HG02678 (cell line): Measurements from ENCODE around the gene PABPN1.

ENCODE experiments used
- ATAC-seq: cut with Tn5 transposase; IDR thresholded peaks from one replicate; pipeline ENCODE4 v1.9.1; 2021; ENCODE audit warnings: mild to moderate bottlenecking, moderate library complexity; ENCODE audit not compliant: unreplicated experiment

The PABPN1 gene

GRCh38 chr14:23358042-23358441, 36.8 kb downstream of the PABPN1 start:
- ATAC-seq = no peak

- ATAC-seq = no peak
Measured at GRCh38 chr14:23358553-23359166, 37.4 kb downstream of the PABPN1 start.

GRCh38 chr14:23359167-23359626, 37.9 kb downstream of the PABPN1 start:
- ATAC-seq = no peak

GRCh38 chr14:23359722-23360447, 38.6 kb downstream of the PABPN1 start:
- ATAC-seq = no peak

- ATAC-seq = no peak
Measured at GRCh38 chr14:23360496-23360895, 39.2 kb downstream of the PABPN1 start.

GRCh38 chr14:23361320-23361719, 40.1 kb downstream of the PABPN1 start:
- no peak for ATAC-seq

- no peak for ATAC-seq
Measured at GRCh38 chr14:23361763-23362162, 40.5 kb downstream of the PABPN1 start.

GRCh38 chr14:23362200-23362599, 40.9 kb downstream of the PABPN1 start:
- ATAC-seq = no peak

- ATAC-seq = no peak
Measured at GRCh38 chr14:23364164-23365035, 43.1 kb downstream of the PABPN1 start.

GRCh38 chr14:23365036-23365731, 43.9 kb downstream of the PABPN1 start, which contains the start of gene EFS:
Gene EFS (minus strand): TSS chr14:23365172. CDS start chr14:23365025, 147 bp downstream.
- ATAC-seq = no peak

- ATAC-seq = no peak
Measured at GRCh38 chr14:23365732-23366425, 44.6 kb downstream of the PABPN1 start.

- ATAC-seq = no peak
Measured at GRCh38 chr14:23366426-23366921, 45.2 kb downstream of the PABPN1 start.

- no peak for ATAC-seq
Measured at GRCh38 chr14:23370221-23370620, 49.0 kb downstream of the PABPN1 start.

GRCh38 chr14:23371865-23372264, 50.6 kb downstream of the PABPN1 start:
- ATAC-seq = no peak

- ATAC-seq = no peak
Measured at GRCh38 chr14:23372509-23372908, 51.3 kb downstream of the PABPN1 start, which contains the start of gene IL25. Gene IL25 (plus strand): TSS chr14:23372809.

- no peak for ATAC-seq
Measured at GRCh38 chr14:23373041-23373440, 51.8 kb downstream of the PABPN1 start.
